MG63 (cell line): ENCODE data around the gene ZNF287. TPM values are rescaled to one million over a fixed set of nuclear protein-coding genes. Genes with fewer than 3 reads are reported as not detected.
"Not testable (repeated sequence)": the region's sequence is repeated elsewhere in the genome, so short reads cannot be mapped to it uniquely, and the experiment has no call there.

Source experiments
- DNase-seq: peaks from one replicate; pipeline ENCODE4 v3.0.0-alpha.2; 2020
- H3K27me3 ChIP-seq: fragments of 250-450 bp; sonication (Bioruptor Pico); 2 replicates; pipeline ENCODE4 v1.5.1; 2020; ENCODE audit warnings: mild to moderate bottlenecking, moderate library complexity
- H3K36me3 ChIP-seq: fragments of 250-450 bp; sonication (Bioruptor Pico); 2 replicates; pipeline ENCODE4 v1.5.1; 2020; ENCODE audit warnings: mild to moderate bottlenecking, moderate library complexity
- H3K4me3 ChIP-seq: fragments of 250-450 bp; sonication (Bioruptor Pico); 2 replicates; pipeline ENCODE4 v1.5.1; 2020; ENCODE audit warnings: mild to moderate bottlenecking, moderate library complexity
- H3K9me3 ChIP-seq: fragments of 250-450 bp; sonication (Bioruptor Pico); 2 replicates; pipeline ENCODE4 v1.5.1; 2020; ENCODE audit warnings: mild to moderate bottlenecking, moderate library complexity
- total RNA-seq: library from RNA; depleted of rRNA; stranded (reverse); fragments of >200 nt; shearing (Covaris generic); gene quantifications from 2 replicates; pipeline ENCODE4 v1.2.3, GENCODE V29; 2014; ENCODE audit warnings: low replicate concordance; rRNA removed

The ZNF287 gene
- total RNA-seq, 1 experiment from 2014 or later: 2.2 TPM

DNA sequence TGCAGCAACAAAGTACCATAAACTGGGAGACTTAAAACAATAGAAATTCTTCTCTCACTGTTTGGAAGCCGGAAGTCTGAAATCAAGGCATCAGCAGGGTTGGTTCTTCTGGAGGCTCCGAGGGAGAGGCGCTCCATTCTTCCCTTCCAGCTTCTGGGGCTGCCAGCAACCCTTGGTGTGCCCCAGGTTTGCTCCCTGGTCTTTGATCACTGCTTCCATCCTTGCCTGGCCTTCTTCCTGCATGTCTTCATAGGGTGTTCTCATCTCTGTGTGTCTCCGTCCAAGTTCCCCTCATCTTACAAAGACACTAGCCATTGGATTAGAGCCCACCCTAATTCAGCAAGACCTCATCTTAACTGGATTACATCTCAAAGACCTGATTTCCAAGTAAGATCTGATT, 41.7 kb downstream of the ZNF287 start:
- H3K27me3 ChIP-seq: no peaks in the 10 kb centered on the region
- no peak overlapping the region for H3K4me3 ChIP-seq
- DNase-seq: no peak
- H3K9me3 ChIP-seq: no peaks in the 10 kb centered on the region
- no peaks in the 10 kb centered on the region for H3K36me3 ChIP-seq

GRCh38 chr17:16525556-16525955, 43.4 kb downstream of the ZNF287 start:
- not testable (repeated sequence) for H3K27me3 ChIP-seq, H3K9me3 ChIP-seq, DNase-seq, H3K36me3 ChIP-seq, H3K4me3 ChIP-seq

GRCh38 chr17:16521070-16521727, 47.8 kb downstream of the ZNF287 start:
- H3K4me3 ChIP-seq: no peak overlapping the region
- H3K9me3 ChIP-seq: no peaks in the 10 kb centered on the region
- H3K36me3 ChIP-seq: no peaks in the 10 kb centered on the region
- H3K27me3 ChIP-seq: no peaks in the 10 kb centered on the region
- peak; percentile 65 for DNase-seq

- H3K36me3 ChIP-seq: no peaks in the 10 kb centered on the region
- no peak overlapping the region for H3K4me3 ChIP-seq
- no peaks in the 10 kb centered on the region for H3K9me3 ChIP-seq
Observed at GRCh38 chr17:16519021-16519420, 50.0 kb downstream of the ZNF287 start.

GRCh38 chr17:16517477-16517876, 51.5 kb downstream of the ZNF287 start:
- Histone ChIP-seq H3K27me3 (no peaks in the 10 kb centered on the region), H3K9me3 (no peaks in the 10 kb centered on the region), H3K36me3 (no peaks in the 10 kb centered on the region), H3K4me3 (no peak overlapping the region)
- no peak for DNase-seq

More at GRCh38 chr17:16519021-16519420, 50.0 kb downstream of the ZNF287 start:
- DNase-seq: no peak
- H3K27me3 ChIP-seq: no peaks in the 10 kb centered on the region

DNA sequence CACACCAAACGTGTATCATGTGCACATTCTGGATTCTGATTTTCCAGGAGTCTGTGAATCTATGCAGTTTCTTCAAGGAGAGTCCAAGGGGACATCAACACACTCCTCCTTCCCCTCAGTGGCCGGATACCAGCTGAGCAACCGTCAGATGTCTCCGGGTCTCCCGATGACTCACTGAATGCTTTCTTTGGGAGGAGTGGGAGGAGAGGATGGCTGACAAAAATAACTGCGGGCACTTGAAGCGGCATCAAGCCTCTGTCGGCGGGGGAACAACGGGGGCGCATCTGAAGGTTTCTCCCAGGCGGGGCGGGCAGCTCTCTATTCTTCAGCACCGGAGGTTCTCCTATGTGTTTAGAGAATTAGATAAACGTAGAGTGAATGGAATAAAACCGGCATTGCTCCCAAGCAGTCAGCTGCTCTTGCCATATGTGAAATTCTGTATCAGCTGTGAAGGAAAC, 52.4 kb downstream of the ZNF287 start:
- peak; percentile 37 for DNase-seq
- 0 out of 2 replicates have a peak overlapping the region, but pooled peaks have one; percentile 10 for H3K4me3 ChIP-seq
- no peaks in the 10 kb centered on the region for H3K36me3 ChIP-seq
- H3K9me3 ChIP-seq: no peaks in the 10 kb centered on the region
- no peaks in the 10 kb centered on the region for H3K27me3 ChIP-seq

GRCh38 chr17:16515933-16516332, 53.1 kb downstream of the ZNF287 start:
- Histone ChIP-seq H3K9me3 (no peaks in the 10 kb centered on the region), H3K27me3 (no peaks in the 10 kb centered on the region), H3K36me3 (no peaks in the 10 kb centered on the region), H3K4me3 (no peak overlapping the region)
- no peak for DNase-seq

DNA sequence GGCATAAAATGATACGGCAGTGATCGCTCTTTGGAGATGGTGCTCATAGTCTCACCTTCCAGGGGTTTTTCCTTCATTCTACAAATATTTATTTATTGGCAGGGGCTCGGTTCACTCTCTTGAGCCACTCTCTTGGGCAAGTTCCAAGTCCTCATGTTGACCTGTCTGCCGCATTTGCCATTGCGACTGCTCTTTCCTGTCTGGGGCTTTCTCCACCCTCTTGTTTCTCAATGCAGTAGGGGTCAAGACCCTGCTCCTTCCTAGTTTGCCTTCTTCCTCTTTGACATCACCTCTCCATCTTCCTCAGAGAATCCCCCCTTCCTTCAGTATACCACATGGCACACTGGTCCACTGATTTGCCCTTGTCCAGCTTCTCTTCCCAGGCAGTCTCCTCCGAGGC, 55.1 kb downstream of the ZNF287 start:
- no peak overlapping the region for H3K4me3 ChIP-seq
- no peak for DNase-seq
- no peaks in the 10 kb centered on the region for H3K9me3 ChIP-seq
- H3K36me3 ChIP-seq: no peaks in the 10 kb centered on the region
- H3K27me3 ChIP-seq: no peaks in the 10 kb centered on the region

DNA sequence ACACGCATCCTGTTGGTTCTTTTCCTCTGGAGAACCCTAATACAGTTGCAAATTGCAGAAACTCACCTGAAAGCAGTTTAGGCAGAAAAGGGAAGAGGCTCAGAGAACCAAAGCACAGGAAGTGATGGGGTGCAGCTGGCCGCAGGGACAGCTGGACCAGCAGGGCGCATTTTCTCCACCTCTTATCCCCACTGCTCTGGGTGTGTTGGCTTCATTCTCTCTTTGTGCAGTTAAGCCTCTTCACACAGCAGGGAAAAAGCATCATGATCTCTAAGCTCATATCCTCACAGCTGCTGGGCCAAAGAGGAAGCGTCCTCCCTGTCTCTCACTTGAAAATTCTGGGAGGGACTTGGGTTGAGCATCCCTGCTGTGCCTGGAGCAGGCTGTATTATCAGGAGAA, 57.0 kb downstream of the ZNF287 start:
- H3K36me3 ChIP-seq: no peaks in the 10 kb centered on the region
- H3K4me3 ChIP-seq: no peak overlapping the region
- no peaks in the 10 kb centered on the region for H3K27me3 ChIP-seq
- H3K9me3 ChIP-seq: no peaks in the 10 kb centered on the region
- DNase-seq: no peak

- H3K9me3 ChIP-seq: no peaks in the 10 kb centered on the region
- no peak for DNase-seq
- H3K36me3 ChIP-seq: no peaks in the 10 kb centered on the region
- no peaks in the 10 kb centered on the region for H3K27me3 ChIP-seq
- H3K4me3 ChIP-seq: no peak overlapping the region
Observed at GRCh38 chr17:16511593-16511992, 57.4 kb downstream of the ZNF287 start.

DNA sequence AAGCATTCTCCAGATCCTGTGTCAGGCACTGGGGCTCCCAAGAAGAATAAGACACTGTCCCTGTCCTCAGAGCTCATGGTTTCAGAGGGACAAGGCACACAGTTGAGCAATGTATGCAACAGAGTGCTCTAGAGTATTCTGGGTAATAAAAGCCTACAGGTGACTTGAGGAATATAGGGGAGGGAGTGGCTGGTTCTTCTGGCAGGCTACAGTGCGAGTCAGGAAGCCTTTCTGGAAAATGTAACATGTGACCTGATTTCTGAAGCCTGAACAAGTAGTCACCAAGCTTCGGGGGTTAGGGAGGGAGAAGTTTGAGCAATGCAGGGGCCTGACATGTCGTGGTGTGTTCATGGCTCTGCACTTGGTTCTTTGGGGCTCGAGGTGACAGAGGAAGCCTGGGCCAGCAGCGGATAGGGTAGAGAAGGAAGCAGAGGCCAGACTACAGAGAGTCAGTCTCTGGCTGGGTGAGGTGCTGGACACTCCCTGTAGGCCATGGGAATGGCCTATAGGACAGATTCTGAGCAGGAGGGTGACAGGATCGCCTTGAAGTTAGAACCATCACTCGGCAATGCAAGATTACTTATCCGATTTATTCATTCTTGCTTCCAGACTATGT, 61.0 kb downstream of the ZNF287 start:
- no peaks in the 10 kb centered on the region for H3K27me3 ChIP-seq
- H3K9me3 ChIP-seq: no peaks in the 10 kb centered on the region
- DNase-seq: no peak
- no peak overlapping the region for H3K4me3 ChIP-seq
- H3K36me3 ChIP-seq: no peaks in the 10 kb centered on the region

GRCh38 chr17:16506188-16506587, 62.8 kb downstream of the ZNF287 start:
- H3K36me3 ChIP-seq: no peaks in the 10 kb centered on the region
- H3K9me3 ChIP-seq: no peaks in the 10 kb centered on the region
- no peak for DNase-seq
- no peaks in the 10 kb centered on the region for H3K27me3 ChIP-seq
- H3K4me3 ChIP-seq: no peak overlapping the region

GRCh38 chr17:16504984-16505383, 64.0 kb downstream of the ZNF287 start:
- H3K36me3 ChIP-seq: no peaks in the 10 kb centered on the region
- no peaks in the 10 kb centered on the region for H3K27me3 ChIP-seq
- no peak for DNase-seq
- H3K4me3 ChIP-seq: no peak overlapping the region
- no peaks in the 10 kb centered on the region for H3K9me3 ChIP-seq

Other genes starting within 250 kb of the ZNF287 start
- 52.5 and 70.5 TPM in 2 replicates for gene CENPV, start 215.7 kb downstream of the ZNF287 start, total RNA-seq
- gene UBB, start 188.1 kb downstream of the ZNF287 start, total RNA-seq: 957 and 1,097 TPM in 2 replicates
- 0.05 and 0.30 TPM in 2 replicates for gene TRPV2, start 153.6 kb downstream of the ZNF287 start, total RNA-seq
- gene LRRC75A, start 77.0 kb downstream of the ZNF287 start, total RNA-seq: 0.03 TPM in 1 of 2 replicates, not detected in the other
- gene ZNF624, start 84.6 kb upstream of the ZNF287 start, total RNA-seq: 1.9 and 2.8 TPM in 2 replicates
- gene CCDC144A, start 121.0 kb upstream of the ZNF287 start, total RNA-seq: 0.02 and 0.26 TPM in 2 replicates